PFSK-1 (cell line): ENCODE measurements around the gene PRAMEF27. TPM values are rescaled to one million over a fixed set of nuclear protein-coding genes. Genes with fewer than 3 reads are reported as not detected.
"Not testable (repeated sequence)": the region's sequence is repeated elsewhere in the genome, so short reads cannot be mapped to it uniquely, and the experiment has no call there.

ENCODE experiments used
- FOXP2 ChIP-seq: optimal IDR thresholded peaks from 2 replicates; pipeline ENCODE3; 2011; ENCODE audit warnings: borderline replicate concordance, control low read depth, inconsistent platforms; ENCODE audit not compliant: insufficient read depth; ENCODE audit errors: extremely low read length, extremely low read depth
- POLR2AphosphoS5 ChIP-seq: IDR thresholded peaks from 2 replicates; pipeline ENCODE4 v1.6.1; 2012; ENCODE audit warnings: low read depth, mild to moderate bottlenecking, control low read depth, low read length, moderate library complexity
- SIN3A ChIP-seq: IDR thresholded peaks from 2 replicates; pipeline ENCODE4 v1.6.1; 2012; ENCODE audit warnings: mild to moderate bottlenecking, low read length, moderate library complexity, borderline replicate concordance; ENCODE audit not compliant: insufficient read depth
- polyA plus RNA-seq: library from polyadenylated mRNA; unstranded; fragments of >200 nt; gene quantifications from one replicate; pipeline ENCODE4 v1.2.1, GENCODE V29; 2012; ENCODE audit warnings: low read depth, missing spikeins; ENCODE audit not compliant: insufficient read length
- TF ChIP-seq, protein P1 (sequence below), 2 experiments: IDR thresholded peaks; 2 replicates each; pipeline versions ENCODE4 v1.6.1 to v1.8.0; 2011 to 2012; ENCODE audit warnings: low read depth in 2 of 2, low read length in 2 of 2, control low read depth in 1 of 2, inconsistent platforms in 1 of 2, mild to moderate bottlenecking in 1 of 2, moderate library complexity in 1 of 2; ENCODE audit not compliant: insufficient read depth in 1 of 2

Gene PRAMEF27
- not detected for polyA plus RNA-seq

DNA sequence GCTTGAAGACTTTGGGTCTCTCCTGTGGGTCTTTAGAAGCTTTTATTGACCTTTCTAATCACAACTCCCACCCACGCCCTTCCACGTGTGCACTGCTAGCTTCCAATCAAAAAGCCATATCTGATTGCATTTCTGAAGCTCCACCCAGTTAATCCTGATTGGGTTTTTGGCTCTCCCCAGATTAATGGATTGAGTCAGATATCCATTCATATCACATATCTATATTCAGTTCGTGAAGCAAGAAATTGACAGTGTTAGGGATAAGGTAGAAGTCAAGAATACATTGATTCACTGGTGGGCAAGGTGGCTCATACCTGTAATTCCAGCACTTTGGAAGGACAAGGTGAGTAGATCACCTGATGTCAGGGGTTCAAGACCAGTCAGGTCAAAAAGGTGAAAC lies at the start of gene PRAMEF27:
PRAMEF27 (minus strand) TSS at position 101 of the 400 bp plus-strand sequence. CDS start 2,916 bp downstream, outside the sequence.
- TF ChIP-seq FOXP2, POLR2AphosphoS5: not testable (repeated sequence)
- TF ChIP-seq, protein P1, sequence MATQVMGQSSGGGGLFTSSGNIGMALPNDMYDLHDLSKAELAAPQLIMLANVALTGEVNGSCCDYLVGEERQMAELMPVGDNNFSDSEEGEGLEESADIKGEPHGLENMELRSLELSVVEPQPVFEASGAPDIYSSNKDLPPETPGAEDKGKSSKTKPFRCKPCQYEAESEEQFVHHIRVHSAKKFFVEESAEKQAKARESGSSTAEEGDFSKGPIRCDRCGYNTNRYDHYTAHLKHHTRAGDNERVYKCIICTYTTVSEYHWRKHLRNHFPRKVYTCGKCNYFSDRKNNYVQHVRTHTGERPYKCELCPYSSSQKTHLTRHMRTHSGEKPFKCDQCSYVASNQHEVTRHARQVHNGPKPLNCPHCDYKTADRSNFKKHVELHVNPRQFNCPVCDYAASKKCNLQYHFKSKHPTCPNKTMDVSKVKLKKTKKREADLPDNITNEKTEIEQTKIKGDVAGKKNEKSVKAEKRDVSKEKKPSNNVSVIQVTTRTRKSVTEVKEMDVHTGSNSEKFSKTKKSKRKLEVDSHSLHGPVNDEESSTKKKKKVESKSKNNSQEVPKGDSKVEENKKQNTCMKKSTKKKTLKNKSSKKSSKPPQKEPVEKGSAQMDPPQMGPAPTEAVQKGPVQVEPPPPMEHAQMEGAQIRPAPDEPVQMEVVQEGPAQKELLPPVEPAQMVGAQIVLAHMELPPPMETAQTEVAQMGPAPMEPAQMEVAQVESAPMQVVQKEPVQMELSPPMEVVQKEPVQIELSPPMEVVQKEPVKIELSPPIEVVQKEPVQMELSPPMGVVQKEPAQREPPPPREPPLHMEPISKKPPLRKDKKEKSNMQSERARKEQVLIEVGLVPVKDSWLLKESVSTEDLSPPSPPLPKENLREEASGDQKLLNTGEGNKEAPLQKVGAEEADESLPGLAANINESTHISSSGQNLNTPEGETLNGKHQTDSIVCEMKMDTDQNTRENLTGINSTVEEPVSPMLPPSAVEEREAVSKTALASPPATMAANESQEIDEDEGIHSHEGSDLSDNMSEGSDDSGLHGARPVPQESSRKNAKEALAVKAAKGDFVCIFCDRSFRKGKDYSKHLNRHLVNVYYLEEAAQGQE (IDR thresholded peaks at IDR 0.05; ENCODE audit: insufficient read depth in 1 of 2, low read depth in 2 of 2, low read length in 2 of 2), result not testable (repeated sequence)

- not testable (repeated sequence) for TF ChIP-seq FOXP2, SIN3A, POLR2AphosphoS5
Observed at GRCh38 chr1:13070474-13070873, 14.1 kb upstream of the PRAMEF27 start, which contains the start of gene PRAMEF25. Gene PRAMEF25, plus strand, starts transcription at chr1:13070774. Its CDS starts 2,920 bp downstream, at chr1:13073694.
